Embryonic facial prominence (tissue), 1 donor: ENCODE measurements around the gene TENM4.

Source experiments
- DNase-seq: peaks from one replicate; pipeline ENCODE4 v3.0.0-alpha.2; 2016; ENCODE audit errors: extremely low spot score

Gene TENM4

GRCh38 chr11:78711735-78712134 lies 729.1 kb downstream of the TENM4 start:
- no peak for DNase-seq

- no peak for DNase-seq
These were observed 730.4 kb downstream of the TENM4 start for GRCh38 chr11:78710417-78710816.

- DNase-seq = no peak
These were observed 732.4 kb downstream of the TENM4 start for GRCh38 chr11:78708388-78708787.

GRCh38 chr11:78706551-78706950 lies 734.3 kb downstream of the TENM4 start:
- DNase-seq = no peak

- no peak for DNase-seq
These were observed 736.0 kb downstream of the TENM4 start for GRCh38 chr11:78704811-78705210.

GRCh38 chr11:78699609-78700135 lies 741.2 kb downstream of the TENM4 start:
- no peak for DNase-seq

GRCh38 chr11:78698612-78699011 lies 742.2 kb downstream of the TENM4 start:
- no peak for DNase-seq

GRCh38 chr11:78696177-78696576 lies 744.7 kb downstream of the TENM4 start:
- DNase-seq = no peak

GRCh38 chr11:78694152-78694551 lies 746.7 kb downstream of the TENM4 start:
- no peak for DNase-seq

GRCh38 chr11:78691215-78691614 lies 749.6 kb downstream of the TENM4 start:
- DNase-seq = no peak

GRCh38 chr11:78690352-78690987 lies 750.4 kb downstream of the TENM4 start:
- DNase-seq = no peak

- DNase-seq = no peak
These were observed 751.2 kb downstream of the TENM4 start for GRCh38 chr11:78689585-78690153.

- DNase-seq = no peak
These were observed 751.7 kb downstream of the TENM4 start for GRCh38 chr11:78689101-78689500.

GRCh38 chr11:78688460-78688859 lies 752.4 kb downstream of the TENM4 start:
- no peak for DNase-seq

- DNase-seq = no peak
These were observed 755.7 kb downstream of the TENM4 start for GRCh38 chr11:78685156-78685555.

- DNase-seq = no peak
These were observed 756.5 kb downstream of the TENM4 start for GRCh38 chr11:78684377-78684776.

- DNase-seq = no peak
These were observed 757.1 kb downstream of the TENM4 start for GRCh38 chr11:78683774-78684173.

- no peak for DNase-seq
These were observed 764.7 kb downstream of the TENM4 start for GRCh38 chr11:78676026-78676557.

- no peak for DNase-seq
These were observed 767.8 kb downstream of the TENM4 start for GRCh38 chr11:78672850-78673620.

GRCh38 chr11:78669249-78669648 lies 771.6 kb downstream of the TENM4 start:
- no peak for DNase-seq

GRCh38 chr11:78667461-78667860 lies 773.4 kb downstream of the TENM4 start:
- no peak for DNase-seq

GRCh38 chr11:78666675-78667160 lies 774.1 kb downstream of the TENM4 start:
- DNase-seq = no peak
